IMR-90 (cell line): ENCODE data around the gene GPR137. TPM values are rescaled to one million over a fixed set of nuclear protein-coding genes. Genes with fewer than 3 reads are reported as not detected.

ENCODE experiments used
- ATAC-seq: fragments of 200-7000 bp; cut with Tn5 transposase; 2 replicates; pipeline ENCODE4 v1.9.1; 2020; ENCODE audit warnings: low read depth, mild to moderate bottlenecking, moderate library complexity
- BruUV-seq: library from RNA; stranded (reverse); fragments of 400-500 nt; replicated peaks from 2 replicates; lab custom pipeline; 2021; lab: Mats Ljungman, UMichigan
- CTCF ChIA-PET: fragments of 300-600 bp; formaldehyde crosslinking; extraction: SDS; loops from one replicate; lab custom pipeline; 2021; ENCODE audit warnings: antibody characterized with exemption; lab: Yijun Ruan, JAX
- POLR2A ChIA-PET: fragments of 300-600 bp; sonication (Branson Sonifier 250); formaldehyde crosslinking; loops from one replicate; lab custom pipeline; 2022; ENCODE audit warnings: antibody characterized with exemption; ENCODE audit not compliant: unreplicated experiment; lab: Charles Lee
- DNase-seq: peaks from one replicate; pipeline ENCODE4 v3.0.0; 2013
- H2AFZ ChIP-seq: replicated peaks from 2 replicates; pipeline ENCODE3; 2013; ENCODE audit warnings: low read length, mild to moderate bottlenecking; ENCODE audit not compliant: poor library complexity
- H2AK5ac ChIP-seq: 2 replicates; pipeline ENCODE4 v1.6.1; 2013; ENCODE audit warnings: low read depth, low read length, inconsistent platforms
- H2AK9ac ChIP-seq: replicated peaks from 2 replicates; pipeline ENCODE3; 2013; ENCODE audit warnings: mild to moderate bottlenecking, low read depth, low read length, moderate library complexity; ENCODE audit not compliant: poor library complexity
- H2BK120ac ChIP-seq: 2 replicates; pipeline ENCODE4 v1.6.1; 2013; ENCODE audit warnings: low read depth, low read length, inconsistent platforms
- H2BK15ac ChIP-seq: 3 replicates; pipeline ENCODE4 v1.6.1; 2013; ENCODE audit warnings: low read depth, low read length, inconsistent platforms
- H2BK20ac ChIP-seq: 2 replicates; pipeline ENCODE4 v1.6.1; 2013; ENCODE audit warnings: low read depth, mild to moderate bottlenecking, inconsistent platforms, low read length, moderate library complexity
- H2BK5ac ChIP-seq: 2 replicates; pipeline ENCODE4 v1.6.1; 2013; ENCODE audit warnings: mild to moderate bottlenecking, low read depth, low read length, inconsistent platforms; ENCODE audit not compliant: poor library complexity, severe bottlenecking
- H3K14ac ChIP-seq: replicated peaks from 2 replicates; pipeline ENCODE4 v1.6.1; 2013; ENCODE audit warnings: low read depth, low read length, inconsistent platforms
- H3K18ac ChIP-seq: 2 replicates; pipeline ENCODE4 v1.6.1; 2013; ENCODE audit warnings: low read depth, low read length, control low read depth
- H3K23ac ChIP-seq: 2 replicates; pipeline ENCODE4 v1.6.1; 2013; ENCODE audit warnings: low read depth, low read length, inconsistent platforms
- H3K27ac ChIP-seq: 2 replicates; pipeline ENCODE4 v1.5.1; 2013; ENCODE audit warnings: mild to moderate bottlenecking, control low read depth, low read length; ENCODE audit not compliant: insufficient read depth
- H3K27me3 ChIP-seq: 2 replicates; pipeline ENCODE4 v1.6.1; 2013; ENCODE audit warnings: low read length; ENCODE audit not compliant: control insufficient read depth, insufficient read depth
- H3K36me3 ChIP-seq: 2 replicates; pipeline ENCODE4 v1.6.1; 2013; ENCODE audit warnings: low read length, mixed read lengths; ENCODE audit not compliant: control insufficient read depth, insufficient read depth
- H3K4ac ChIP-seq: 2 replicates; pipeline ENCODE4 v1.6.1; 2013; ENCODE audit warnings: low read depth, low read length, inconsistent platforms
- H3K4me1 ChIP-seq: 2 replicates; pipeline ENCODE4 v1.6.1; 2013; ENCODE audit warnings: low read length, mixed read lengths; ENCODE audit not compliant: control insufficient read depth, insufficient read depth
- H3K4me2 ChIP-seq: 2 replicates; pipeline ENCODE4 v1.6.1; 2013; ENCODE audit warnings: low read depth, mild to moderate bottlenecking, control low read depth, low read length, moderate library complexity
- H3K4me3 ChIP-seq: 2 replicates; pipeline ENCODE4 v1.5.1; 2013; ENCODE audit warnings: low read depth, mild to moderate bottlenecking, control low read depth, low read length, moderate library complexity; ENCODE audit not compliant: insufficient read depth
- H3K56ac ChIP-seq: 2 replicates; pipeline ENCODE4 v1.6.1; 2013; ENCODE audit warnings: low read length, inconsistent platforms; ENCODE audit not compliant: insufficient read depth; ENCODE audit errors: extremely low read depth
- H3K79me1 ChIP-seq, 2 experiments: 2 replicates each; pipeline ENCODE4 v1.6.1; 2013; ENCODE audit warnings: low read length in 2 of 2, inconsistent platforms in 1 of 2, low read depth in 1 of 2
- H3K9ac ChIP-seq: 2 replicates; pipeline ENCODE4 v1.6.1; 2013; ENCODE audit warnings: low read depth, low read length, control low read depth
- H3K9me1 ChIP-seq: 2 replicates; pipeline ENCODE4 v1.6.1; 2013; ENCODE audit warnings: low read length, inconsistent platforms; ENCODE audit not compliant: insufficient read depth
- H3K9me3 ChIP-seq: 2 replicates; pipeline ENCODE4 v1.6.1; 2013; ENCODE audit warnings: low read length; ENCODE audit not compliant: control insufficient read depth, insufficient read depth
- H4K20me1 ChIP-seq: 2 replicates; pipeline ENCODE4 v1.6.1; 2013; ENCODE audit warnings: low read length, inconsistent platforms; ENCODE audit not compliant: insufficient read depth
- H4K5ac ChIP-seq: 2 replicates; pipeline ENCODE4 v1.6.1; 2013; ENCODE audit warnings: mild to moderate bottlenecking, low read depth, low read length, control low read depth
- H4K8ac ChIP-seq, 2 experiments: 2 replicates each; pipeline ENCODE4 v1.6.1; 2013; ENCODE audit warnings: low read depth in 2 of 2, low read length in 2 of 2, control low read depth in 1 of 2, inconsistent platforms in 1 of 2
- H4K91ac ChIP-seq: 2 replicates; pipeline ENCODE4 v1.6.1; 2013; ENCODE audit warnings: low read depth, low read length, inconsistent platforms; ENCODE audit not compliant: insufficient read depth
- MAZ ChIP-seq: IDR thresholded peaks from 2 replicates; pipeline ENCODE4 v1.6.1; 2012; ENCODE audit warnings: low read depth, mild to moderate bottlenecking, low read length, improper control_type of control experiment, moderate library complexity, borderline replicate concordance
- RAD21 ChIP-seq: IDR thresholded peaks from 2 replicates; pipeline ENCODE4 v1.6.1; 2012; ENCODE audit warnings: low read length, improper control_type of control experiment
- RCOR1 ChIP-seq: IDR thresholded peaks from 2 replicates; pipeline ENCODE4 v1.6.1; 2012; ENCODE audit warnings: mild to moderate bottlenecking, low read length, improper control_type of control experiment; ENCODE audit not compliant: insufficient replicate concordance
- WGBS, 2 experiments: methylation state at CpG; one replicate each; pipeline versions ENCODE4 v1.1.5 to v1.1.7; 2013; ENCODE audit warnings: missing lambda C conversion rate in 2 of 2; ENCODE audit not compliant: insufficient read length in 1 of 2; ENCODE audit errors: extremely low coverage in 2 of 2; 5-methylcytosine and 5-hydroxymethylcytosine counted together
- dilution Hi-C: fragments of 300-500 bp; cut with HindIII; formaldehyde crosslinking; loops from one replicate; pipeline ENCODE4 v1.14.3; 2018; ENCODE audit warnings: low sequenced_read_pairs; ENCODE audit not compliant: unreplicated experiment
- in situ Hi-C: fragments of 300-500 bp; cut with MboI; formaldehyde crosslinking; loops from 3 replicates; pipeline ENCODE4 v1.14.3; 2019; ENCODE audit warnings: low sequenced_read_pairs, inconsistent platforms, mixed read lengths
- intact Hi-C: fragments of 100-400 bp; cut with micrococcal nuclease; formaldehyde crosslinking; loops from 2 replicates; pipeline ENCODE4 v1.10.0; 2022
- polyA plus RNA-seq, 3 experiments: library from polyadenylated mRNA; depleted of rRNA; stranded (reverse); fragments of >200 nt; gene quantifications; 2 replicates each; pipeline ENCODE4 v1.2.3, GENCODE V29; 2012; ENCODE audit warnings: low replicate concordance in 1 of 3
- total RNA-seq: library from RNA; depleted of rRNA; stranded (reverse); fragments of >200 nt; gene quantifications from 2 replicates; pipeline ENCODE4 v1.2.3, GENCODE V29; 2012

Gene GPR137
- total and polyA plus RNA-seq, 2 of the 4 experiments (the other 2 are of a cell fraction): 3.6 to 26.0 TPM

DNA sequence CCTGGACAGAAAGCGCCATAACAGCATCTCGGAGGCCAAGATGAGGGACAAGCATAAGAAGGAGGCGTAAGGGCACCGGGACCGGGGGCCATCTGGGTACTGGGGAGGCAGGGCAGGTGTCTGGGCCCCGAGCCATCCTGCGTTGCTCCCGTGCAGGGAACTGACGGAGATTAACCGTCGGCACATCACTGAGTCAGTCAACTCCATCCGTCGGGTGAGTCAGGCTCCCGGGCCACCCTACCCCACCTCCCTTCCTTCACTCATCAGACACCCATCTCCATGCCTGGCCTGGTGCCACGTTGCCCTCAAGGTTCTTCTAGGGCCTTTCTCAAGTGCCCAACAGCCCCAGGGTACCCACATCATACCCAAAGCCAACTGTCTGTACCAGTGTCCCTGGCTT lies 19.3 kb upstream of the GPR137 start:
- Histone ChIP-seq H4K91ac (no peak overlapping the region), H3K4me2 (no peak overlapping the region), H3K9me1 (0 out of 2 replicates have a peak, but pooled peaks cover 5% of the 10 kb centered on the region), H3K4ac (no peak overlapping the region), H3K4me3 (no peak overlapping the region), H3K56ac (no peak overlapping the region), H3K9me3 (no peaks in the 10 kb centered on the region), H4K8ac (no peak overlapping the region), H2BK20ac (no peak overlapping the region), H2BK120ac (no peak overlapping the region), H2BK5ac (no peak overlapping the region), H3K4me1 (peaks cover 16% of the 10 kb centered on the region), H3K27me3 (no peaks in the 10 kb centered on the region), H4K5ac (no peak overlapping the region), H4K20me1 (no peaks in the 10 kb centered on the region; the same call in 1 of the 2 replicates), H3K36me3 (peaks cover 31% of the 10 kb centered on the region), H2AK5ac (no peak overlapping the region), H2AK9ac (no peak overlapping the region), H3K9ac (no peak overlapping the region), H3K79me1 (peaks cover 0 to 25% of the 10 kb centered on the region in 2 experiments; a peak in 2 of 4 replicates), H2AFZ (no peak overlapping the region), H3K23ac (no peak overlapping the region), H3K14ac (no peak overlapping the region), H3K18ac (no peak overlapping the region), H3K27ac (no peak overlapping the region), H2BK15ac (no peak overlapping the region)
- BruUV-seq: no TSS peak
- DNase-seq: no peak
- TF ChIP-seq RAD21: no peak
- TF ChIP-seq RCOR1: no peak
- no peak for TF ChIP-seq MAZ
- in situ Hi-C loops (no loop called here), dilution Hi-C loops (no loop called here), intact Hi-C loops (no loop called here)
- ATAC-seq: no peak
- ChIA-PET POLR2A (no interaction called here), CTCF (no interaction called here)
- WGBS, 2 experiments: 70% methylated on average over 9 of the region's 15 CpGs; no CpG with 5 or more reads in 1 of the 2 experiments
